ENCODE results near the gene EXD2. TPM values are rescaled to one million over a fixed set of nuclear protein-coding genes. Genes with fewer than 3 reads are reported as not detected.
A peak's percentile ranks its signal among the peaks of the same experiment; 100 is the strongest.
"Not testable (repeated sequence)": the region's sequence is repeated elsewhere in the genome, so short reads cannot be mapped to it uniquely, and the experiment has no call there.

EXD2 gene, protein sequence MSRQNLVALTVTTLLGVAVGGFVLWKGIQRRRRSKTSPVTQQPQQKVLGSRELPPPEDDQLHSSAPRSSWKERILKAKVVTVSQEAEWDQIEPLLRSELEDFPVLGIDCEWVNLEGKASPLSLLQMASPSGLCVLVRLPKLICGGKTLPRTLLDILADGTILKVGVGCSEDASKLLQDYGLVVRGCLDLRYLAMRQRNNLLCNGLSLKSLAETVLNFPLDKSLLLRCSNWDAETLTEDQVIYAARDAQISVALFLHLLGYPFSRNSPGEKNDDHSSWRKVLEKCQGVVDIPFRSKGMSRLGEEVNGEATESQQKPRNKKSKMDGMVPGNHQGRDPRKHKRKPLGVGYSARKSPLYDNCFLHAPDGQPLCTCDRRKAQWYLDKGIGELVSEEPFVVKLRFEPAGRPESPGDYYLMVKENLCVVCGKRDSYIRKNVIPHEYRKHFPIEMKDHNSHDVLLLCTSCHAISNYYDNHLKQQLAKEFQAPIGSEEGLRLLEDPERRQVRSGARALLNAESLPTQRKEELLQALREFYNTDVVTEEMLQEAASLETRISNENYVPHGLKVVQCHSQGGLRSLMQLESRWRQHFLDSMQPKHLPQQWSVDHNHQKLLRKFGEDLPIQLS
- total RNA-seq (2014; rRNA removed; shearing (Covaris generic)) = 9.4 and 13.2 TPM in 2 replicates

DNA sequence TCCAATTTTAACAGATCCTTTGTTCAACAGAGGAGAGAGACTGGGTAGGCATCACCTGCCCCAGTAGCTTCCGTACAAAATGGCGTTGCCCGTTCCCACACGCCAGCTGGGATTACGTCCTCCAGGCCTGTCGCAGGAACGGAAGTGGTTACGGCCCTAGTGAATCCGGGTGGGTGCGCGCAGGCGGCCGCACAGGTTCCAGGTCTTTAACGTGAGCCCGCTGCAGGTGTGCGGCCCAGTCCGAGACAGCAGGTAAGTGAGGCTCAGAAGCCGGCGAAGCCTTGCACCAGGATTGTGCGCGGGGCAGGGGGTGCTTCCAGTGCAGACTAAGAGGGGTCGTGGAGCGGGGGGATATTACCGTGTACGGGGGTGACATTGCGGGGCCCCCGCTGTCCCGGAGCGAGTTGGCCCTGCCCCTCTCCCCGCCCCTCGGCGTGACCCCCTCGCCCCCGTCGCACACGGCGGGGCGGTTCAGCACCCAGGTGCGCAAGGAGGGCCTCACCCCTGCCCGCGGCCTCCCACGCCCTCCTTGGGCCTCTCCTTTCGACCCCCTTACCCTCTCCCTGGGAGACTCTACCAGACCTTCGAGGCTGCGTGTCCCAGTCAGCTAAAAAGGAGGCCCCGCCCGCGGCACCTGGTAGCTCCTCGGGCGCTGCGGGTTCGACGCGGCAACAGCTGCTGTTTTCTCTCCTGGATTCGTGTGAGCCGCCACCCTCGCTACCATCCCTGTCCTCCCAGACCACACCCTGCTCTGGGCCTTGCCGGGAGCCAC lies at the start of gene EXD2:
Gene EXD2 (plus strand): TSS at position 159 of the 772 bp plus-strand sequence. CDS start 17,973 bp downstream, outside the sequence.
- peak; percentile 87 for DNase-seq (ENCODE audit: low read depth)

DNA sequence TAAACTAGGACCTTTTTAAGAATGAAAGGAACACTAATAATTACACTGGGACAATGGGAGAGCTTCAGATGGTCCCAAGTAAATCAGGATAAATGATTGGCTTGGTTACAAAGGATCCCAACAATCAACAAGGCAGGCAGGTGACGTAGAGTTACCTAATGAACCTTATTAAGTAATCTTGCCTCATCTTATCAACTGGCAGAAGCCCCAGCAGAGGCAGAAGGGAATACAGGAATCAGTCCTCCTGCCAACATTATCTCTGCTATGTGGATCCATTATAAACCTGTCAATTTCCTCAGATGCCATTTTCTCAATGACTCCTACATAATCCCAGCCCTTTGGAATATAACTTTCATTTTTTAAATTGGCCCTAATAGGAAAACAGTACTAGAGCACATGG lies 49.7 kb upstream of the EXD2 start:
- no peak for DNase-seq (ENCODE audit: low read depth)

DNA sequence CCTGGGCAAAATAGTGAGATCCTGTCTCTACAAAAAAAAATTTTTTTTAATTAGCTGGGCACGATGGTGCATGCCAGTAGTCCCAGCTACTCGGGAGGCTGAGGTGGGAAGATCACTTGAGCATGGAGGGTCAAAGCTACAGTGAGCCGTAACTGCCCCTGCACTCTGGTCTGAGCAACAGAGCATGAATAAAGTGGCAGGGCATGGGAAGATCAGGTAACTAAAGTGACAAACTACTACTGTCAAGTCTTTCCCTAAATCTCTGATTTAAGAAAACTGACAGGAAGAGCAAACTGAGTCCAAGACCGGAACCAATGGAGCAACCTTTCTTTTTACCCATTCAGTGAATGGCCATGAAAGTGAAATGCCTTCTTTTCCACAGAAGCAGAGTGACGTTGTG lies 49.2 kb upstream of the EXD2 start:
- DNase-seq (ENCODE audit: low read depth) = no peak

DNA sequence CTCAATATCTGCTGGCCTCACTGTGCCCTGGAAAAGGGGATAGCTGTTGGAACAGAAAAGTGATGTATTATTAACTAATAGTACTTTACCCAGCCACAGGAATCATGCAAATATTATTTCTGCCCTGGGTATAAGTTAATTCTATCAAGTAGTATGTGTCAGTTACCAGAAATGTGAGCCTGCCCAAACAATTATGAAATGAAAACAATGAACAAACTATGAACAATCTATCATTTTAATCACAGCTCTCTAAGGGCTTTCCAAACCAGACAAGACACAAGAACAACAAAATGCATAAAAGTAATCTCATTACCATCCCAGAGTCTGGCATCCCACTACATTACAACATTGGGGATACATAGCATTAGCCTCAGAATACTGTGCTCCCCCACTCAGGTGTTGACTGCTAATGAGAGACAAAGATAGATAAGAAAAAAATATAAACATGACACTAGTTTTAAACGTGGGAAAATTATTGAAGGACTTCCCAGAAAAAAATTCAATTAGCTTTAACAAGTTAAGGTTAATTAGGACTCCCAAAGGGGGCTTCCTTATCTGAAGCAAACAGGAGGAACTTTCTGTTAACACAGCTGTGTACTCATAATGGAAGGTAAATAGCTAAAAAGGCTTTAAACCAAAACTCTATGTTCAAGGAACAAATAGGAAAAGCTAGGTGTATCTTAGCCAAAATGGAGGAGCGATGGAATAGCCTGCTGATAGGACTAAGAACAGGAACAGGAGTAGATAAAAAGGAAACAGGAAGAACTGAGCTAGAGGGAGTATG lies 41.6 kb upstream of the EXD2 start:
- no peak for DNase-seq (ENCODE audit: low read depth)

DNA sequence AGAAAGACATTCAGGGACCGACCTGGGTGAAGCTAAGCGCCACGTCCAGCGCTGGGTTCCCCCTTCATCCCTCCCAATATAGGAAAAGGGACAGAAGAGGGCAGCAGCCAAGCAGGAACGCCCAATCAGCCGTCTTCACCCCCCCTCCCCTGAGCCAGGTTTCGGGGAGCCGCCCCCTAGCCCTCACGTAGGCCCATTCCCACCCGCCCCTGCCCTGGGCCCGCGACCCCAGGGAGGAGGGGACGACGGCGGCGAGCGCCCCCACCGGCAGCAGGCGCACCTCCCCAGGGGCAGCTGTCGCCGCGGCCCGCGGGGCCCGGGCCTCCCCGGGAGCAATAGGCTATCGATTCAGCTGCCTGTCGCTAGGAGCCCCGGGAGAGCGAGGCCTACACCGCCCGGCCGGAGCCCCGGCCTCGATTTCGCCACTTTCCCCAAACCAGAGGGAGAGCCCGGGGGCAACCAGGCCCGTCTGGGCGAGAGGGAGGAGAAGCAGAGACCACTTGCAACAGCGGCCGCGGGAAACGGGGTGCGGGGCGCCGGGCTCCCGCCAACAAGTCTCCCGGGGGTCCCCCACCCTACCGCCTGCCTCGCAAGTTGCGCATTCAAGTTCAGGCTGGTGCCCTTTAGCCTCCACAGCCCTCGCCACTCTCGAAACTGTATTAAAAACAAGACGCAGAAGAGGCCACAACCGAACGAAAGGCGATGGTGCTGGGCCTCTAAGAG lies 39.7 kb upstream of the EXD2 start:
- peak; percentile 58 for DNase-seq (ENCODE audit: low read depth)

DNA sequence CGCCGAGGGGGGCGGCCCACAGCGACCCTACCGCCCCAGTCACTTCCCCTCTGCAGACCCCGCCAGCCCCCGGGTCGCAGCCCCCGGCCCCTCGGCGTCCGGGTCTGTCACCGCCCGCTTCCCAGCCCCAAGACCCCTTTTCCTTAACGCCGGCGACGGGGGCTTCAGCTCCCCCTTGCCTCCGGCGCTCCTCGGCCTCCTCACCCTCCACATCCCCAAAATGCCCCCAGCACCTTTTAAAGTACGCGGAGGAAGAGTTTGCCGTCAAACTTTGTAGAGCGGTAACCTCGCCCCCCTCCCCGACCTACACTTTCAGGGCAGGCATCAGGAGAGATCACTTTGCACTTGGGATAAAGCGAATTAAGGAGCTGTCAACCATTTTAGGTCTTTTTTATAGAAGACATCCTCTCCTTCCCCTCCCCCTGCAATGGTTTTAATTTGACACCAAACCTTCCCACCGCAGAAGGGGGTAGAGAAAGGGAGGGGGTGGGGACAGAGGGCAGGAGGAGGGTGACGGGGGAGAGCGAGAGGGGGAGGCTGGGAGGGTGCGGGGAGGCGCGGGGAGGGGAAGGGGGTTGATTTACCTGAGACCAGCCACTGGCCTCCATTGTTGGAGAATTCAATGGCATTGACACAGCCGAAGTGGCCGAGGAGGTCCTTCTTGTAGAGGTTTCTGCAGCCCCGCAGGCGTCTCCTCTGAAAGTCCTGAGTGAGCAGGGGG lies 39.0 kb upstream of the EXD2 start:
- DNase-seq (ENCODE audit: low read depth) = peak; percentile 61

DNA sequence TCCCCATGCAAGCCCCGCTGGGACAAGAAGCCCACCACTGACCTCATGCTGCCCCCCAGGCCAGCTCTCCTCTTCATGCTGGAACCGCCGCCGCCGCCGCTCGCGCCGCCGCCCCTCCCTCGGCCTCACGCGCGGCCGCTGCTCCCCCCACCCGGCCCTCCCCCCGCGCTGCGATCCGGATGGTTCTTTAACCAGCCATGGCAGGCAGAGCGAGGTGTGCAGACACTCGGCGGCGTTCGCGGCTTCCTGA lies 38.5 kb upstream of the EXD2 start, which contains the start of gene DCAF5:
Gene DCAF5 (minus strand): TSS at position 218 of the 250 bp plus-strand sequence. CDS start 141 bp downstream, at position 77.
- no peak for DNase-seq (ENCODE audit: low read depth)

DNA sequence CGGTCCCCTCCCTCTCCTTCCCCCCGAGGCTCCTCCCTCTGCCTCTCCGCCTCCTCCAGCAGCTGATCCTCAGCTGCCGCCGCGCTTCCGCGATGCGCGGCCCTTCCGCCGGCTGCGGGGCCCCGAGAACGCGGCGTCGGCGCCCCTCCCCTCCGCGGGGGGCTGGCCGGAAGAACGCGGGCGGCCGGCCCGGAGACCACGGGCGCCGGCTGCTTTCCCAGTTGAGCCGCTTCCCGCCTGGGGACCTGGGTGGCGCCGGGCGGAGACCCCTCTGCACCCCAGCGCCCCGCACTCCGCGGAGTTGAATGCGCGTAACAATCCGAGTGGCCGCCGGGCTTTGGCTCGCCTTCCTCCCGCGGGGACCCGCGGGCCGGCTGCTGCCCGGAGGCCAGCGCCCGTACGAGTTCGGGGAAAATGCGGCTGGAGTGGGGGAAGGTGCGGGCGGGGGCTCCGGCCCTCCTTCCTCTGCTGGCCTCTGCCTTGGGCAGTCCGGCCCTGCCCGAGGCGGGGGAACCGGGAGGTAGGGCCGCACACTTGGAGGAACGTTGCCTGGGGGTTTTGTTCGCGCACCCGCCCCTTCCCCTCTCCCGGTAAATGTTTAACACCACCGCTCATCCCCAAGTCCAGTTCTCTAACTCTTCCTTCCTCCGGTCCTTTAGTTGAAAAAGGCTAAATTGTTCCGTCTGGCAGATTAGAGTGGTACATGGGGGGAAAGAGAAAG lies 38.0 kb upstream of the EXD2 start:
- peak; percentile 93 for DNase-seq (ENCODE audit: low read depth)

DNA sequence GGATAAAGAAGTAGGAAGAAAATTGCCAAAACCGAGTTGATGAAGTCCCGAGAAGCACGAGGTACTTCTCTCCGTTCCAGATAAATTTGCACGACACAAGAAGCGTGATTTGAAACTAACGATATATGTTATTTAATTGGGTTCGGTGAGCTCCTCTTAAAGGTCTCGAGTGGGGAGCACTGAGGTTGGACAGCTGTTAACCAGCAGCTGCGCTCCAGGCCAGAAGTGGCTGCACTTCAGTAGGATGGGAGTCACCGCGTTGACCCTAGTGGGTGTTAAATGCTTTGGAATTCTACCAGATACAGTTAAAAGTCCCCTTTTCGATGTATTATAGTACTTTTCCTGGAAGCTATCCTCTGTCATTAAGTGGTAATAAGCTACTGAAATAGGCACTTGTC lies 37.4 kb upstream of the EXD2 start:
- DNase-seq (ENCODE audit: low read depth) = peak; percentile 29

DNA sequence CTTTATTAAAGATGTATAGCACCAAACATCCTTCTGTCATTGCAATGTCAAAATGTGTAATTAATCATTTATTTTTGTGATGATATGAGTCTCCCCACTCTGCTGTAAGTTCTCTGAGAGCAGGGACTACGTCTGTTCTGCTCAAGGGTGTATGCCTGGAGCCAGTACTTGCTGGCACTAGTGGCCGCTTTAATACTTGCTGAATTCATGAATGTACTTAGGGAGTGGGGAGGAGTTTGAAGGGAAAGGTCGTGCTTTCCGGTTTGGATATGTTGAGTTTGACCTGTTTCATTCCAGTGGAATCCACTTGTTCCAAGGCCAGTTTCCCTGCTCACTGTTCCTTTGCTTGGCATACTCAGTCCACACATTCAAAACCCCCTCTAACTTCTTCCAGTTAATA lies 36.5 kb upstream of the EXD2 start:
- no peak for DNase-seq (ENCODE audit: low read depth)

DNA sequence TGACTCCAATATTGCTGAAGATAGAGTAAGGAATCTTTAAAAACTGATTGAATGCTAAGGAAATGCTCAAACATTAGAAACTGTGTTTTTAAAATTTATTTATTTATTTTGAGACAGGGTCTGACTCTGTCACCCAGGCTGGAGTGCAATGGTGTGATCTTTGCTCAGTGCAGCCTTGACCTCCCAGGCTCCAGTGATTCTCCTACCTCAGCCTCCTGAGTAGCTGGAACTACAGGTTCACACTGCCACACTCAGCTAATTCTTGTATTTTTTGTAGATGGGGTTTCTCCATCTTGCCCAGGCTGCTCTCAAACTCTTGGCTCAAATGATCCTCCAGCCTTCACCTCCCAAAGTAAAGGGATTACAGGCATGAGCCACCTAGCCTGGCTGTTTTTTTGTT lies 35.1 kb upstream of the EXD2 start:
- DNase-seq (ENCODE audit: low read depth) = no peak

DNA sequence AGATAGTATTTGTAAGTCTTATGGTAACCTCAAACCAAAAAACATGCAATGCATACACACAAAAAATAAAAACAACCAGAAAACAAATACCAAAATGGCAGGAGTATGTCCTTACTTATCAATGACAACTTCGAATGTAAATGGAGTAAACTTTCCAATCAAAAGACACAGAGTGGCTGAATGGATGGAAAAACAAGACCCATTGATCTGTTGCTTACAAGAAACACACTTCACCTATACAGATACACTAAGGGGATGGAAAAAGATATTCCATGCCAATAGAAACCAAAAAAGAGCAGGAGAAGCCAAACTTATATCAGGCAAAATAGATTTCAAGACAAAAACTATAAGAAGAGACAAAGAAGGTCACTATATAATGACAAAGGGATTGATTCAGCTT lies 29.7 kb upstream of the EXD2 start:
- no peak for DNase-seq (ENCODE audit: low read depth)

DNA sequence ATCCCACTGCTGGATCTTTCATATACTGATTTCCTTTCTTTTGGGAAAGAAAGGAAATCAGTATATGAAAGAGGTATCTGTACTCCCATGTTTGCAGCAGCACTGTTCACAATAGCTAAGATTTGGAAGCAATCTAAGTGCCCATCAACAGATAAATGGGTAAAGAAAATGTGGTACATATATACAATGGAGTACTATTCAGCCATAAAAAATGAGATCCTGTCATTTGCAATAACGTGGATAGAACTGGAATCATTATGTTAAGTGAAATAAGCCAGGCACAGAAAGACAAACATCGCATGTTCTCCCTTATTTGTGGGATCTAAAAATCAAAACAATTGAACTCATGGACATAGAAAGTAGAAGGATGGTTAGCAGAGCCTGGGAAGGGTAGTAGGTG lies 25.5 kb upstream of the EXD2 start:
- DNase-seq (ENCODE audit: low read depth) = not testable (repeated sequence)

DNA sequence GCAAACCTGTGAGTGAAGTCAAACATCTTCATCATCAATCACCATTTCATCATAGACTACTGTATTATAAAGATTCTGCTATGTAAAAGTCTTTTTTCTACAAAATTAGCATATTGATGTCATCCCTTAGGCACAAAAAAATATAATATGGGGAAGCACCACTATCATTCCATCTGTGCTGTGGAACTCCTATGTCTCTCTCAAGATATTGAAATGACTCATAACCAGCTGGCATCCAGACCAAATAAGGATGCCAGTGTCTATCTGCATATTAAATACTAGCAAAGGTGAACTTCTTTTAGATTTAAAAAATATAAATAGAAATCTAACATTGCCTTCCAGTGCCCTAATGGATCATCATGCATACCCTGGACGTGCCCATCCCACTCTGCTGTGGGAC lies 20.5 kb upstream of the EXD2 start:
- peak; percentile 52 for DNase-seq (ENCODE audit: low read depth)

DNA sequence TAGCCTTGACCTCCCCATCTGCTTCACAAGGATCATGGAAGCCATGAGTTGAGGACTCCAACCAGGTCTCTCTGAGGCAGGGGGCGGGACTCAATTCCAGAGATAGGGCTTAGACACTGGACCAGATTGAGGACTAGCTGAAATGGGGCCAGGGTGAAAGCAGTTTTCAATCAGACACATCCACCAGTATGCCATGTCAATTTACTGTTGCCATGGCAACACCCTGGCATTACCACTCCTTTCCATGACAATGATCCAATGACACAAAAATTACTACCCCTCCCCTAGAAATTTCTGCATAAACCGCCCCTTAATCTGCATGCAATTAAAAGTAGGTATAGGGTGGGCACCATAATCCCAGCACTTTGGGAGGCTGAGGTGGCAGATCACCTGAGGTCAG lies 19.7 kb upstream of the EXD2 start:
- DNase-seq (ENCODE audit: low read depth) = no peak

DNA sequence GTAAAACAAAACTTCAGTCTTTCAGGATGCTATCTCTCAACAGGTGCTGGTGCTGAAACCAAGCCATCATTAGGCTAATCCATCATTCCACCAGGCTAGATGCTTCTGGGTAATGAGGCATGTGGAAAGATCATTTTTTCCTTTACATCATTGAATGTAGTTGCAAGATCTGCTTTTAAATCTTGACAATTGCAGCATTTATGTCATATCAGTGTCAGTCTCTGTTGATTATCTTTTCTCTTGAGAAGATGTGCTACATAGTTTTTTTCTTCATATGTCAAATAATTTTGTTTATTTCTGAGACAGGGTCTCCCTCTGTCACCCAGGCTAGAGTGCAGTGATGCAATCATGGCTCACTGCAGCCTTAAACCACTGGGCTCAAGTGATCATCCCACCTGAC lies 16.2 kb upstream of the EXD2 start:
- no peak for DNase-seq (ENCODE audit: low read depth)

DNA sequence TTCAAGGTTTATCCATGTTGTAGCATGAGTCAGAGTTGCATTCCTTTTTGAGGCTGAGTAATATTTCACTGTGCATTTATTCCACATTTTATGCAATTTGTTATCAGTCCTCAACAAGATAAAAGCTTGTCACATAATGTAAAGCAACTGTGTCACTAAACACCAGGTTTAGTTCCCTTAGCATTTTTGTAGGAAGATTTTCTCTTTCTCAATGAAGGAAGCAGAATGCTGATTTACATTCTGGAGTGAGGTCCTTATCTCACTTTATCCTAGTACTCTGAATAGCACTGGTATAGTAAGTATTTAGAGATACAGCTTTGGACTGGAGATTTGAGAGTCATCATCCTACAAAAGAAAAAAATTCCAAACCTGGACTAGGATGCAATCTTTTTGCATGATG lies 9.8 kb upstream of the EXD2 start:
- DNase-seq (ENCODE audit: low read depth) = no peak

DNA sequence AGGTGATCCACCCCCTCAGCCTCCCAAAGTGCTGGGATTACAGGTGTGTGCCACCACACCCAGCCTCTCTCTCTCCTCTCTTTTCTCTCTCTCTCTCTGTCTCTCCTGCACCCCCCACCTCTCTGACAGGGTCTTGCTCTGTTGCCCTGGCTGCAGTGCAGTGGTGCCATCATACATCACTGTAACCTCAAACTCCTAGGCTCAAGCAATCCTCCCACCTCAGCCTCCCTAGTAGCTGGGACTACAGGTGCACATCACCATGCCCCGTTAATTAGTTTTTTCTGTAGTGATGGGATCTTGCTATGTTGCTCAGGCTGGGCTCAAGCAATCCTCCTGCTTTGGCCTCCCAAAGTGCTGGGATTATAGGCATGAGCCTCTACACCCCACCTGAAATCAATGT lies 8.7 kb upstream of the EXD2 start:
- DNase-seq (ENCODE audit: low read depth) = not testable (repeated sequence)

DNA sequence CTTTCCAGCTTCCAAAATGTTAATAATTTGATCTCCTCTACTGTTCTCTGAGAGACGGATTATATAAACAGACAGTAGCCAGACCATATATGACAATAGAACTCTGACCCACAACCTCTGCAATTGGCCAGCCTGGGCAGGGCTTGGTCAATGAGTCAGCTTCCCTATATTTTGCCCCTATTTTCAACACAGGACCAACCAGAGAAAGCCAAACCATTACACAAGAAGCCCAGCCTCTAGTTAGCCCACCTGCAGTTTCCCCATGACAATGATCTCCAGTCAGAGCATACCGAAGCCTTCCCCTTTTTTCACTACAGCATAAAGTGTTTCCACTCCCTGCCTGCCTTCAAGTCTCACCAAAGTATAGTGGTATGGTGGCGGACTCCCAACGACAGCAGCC lies 7.6 kb upstream of the EXD2 start:
- DNase-seq (ENCODE audit: low read depth) = no peak

DNA sequence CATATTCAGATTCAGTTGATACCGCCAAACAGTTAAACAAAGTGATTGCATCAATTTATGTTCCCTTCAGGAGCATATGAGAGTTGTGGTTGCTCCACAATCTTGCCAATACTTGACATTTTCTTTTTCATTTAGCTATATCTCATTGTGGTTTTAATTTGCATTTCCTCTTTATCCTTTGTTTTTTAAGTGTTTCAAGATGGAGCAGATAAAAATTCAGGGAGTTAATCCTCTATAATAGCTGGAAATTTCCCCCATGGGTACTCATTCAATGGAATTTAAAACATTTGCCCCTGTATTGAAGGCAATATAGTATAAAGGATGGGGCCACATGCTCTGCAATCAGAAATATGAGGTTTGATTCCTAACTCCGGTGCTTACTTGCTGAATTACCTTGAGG lies 1.1 kb upstream of the EXD2 start:
- DNase-seq (ENCODE audit: low read depth) = peak; percentile 9

Data from M059J (cell line).